K562 (cell line): ENCODE data around the gene CCPG1. TPM values are rescaled to one million over a fixed set of nuclear protein-coding genes. Genes with fewer than 3 reads are reported as not detected.

Experiments used
- ARID2 ChIP-seq: fragments of 450-650 bp; IDR thresholded peaks from 2 replicates; pipeline ENCODE4 v1.6.1; 2017; ENCODE audit warnings: antibody characterized with exemption, mild to moderate bottlenecking
- BCOR ChIP-seq: fragments of 450-650 bp; IDR thresholded peaks from 2 replicates; pipeline ENCODE4 v1.6.1; 2016
- CREM ChIP-seq: IDR thresholded peaks from 2 replicates; pipeline ENCODE4 v1.6.1; 2014; ENCODE audit warnings: antibody characterized with exemption, low read depth
- DIDO1 ChIP-seq: fragments of 450-650 bp; IDR thresholded peaks from 2 replicates; pipeline ENCODE4 v1.6.1; 2016; ENCODE audit warnings: low read depth, missing biosample characterization, missing genetic modification characterization
- FOXP1 ChIP-seq: sonication (generic); formaldehyde crosslinking; IDR thresholded peaks from 2 replicates; pipeline ENCODE4 v1.8.0; 2022; ENCODE audit warnings: mild to moderate bottlenecking, missing genetic modification reagents
- HDAC2 ChIP-seq: fragments of 450-650 bp; IDR thresholded peaks from 2 replicates; pipeline ENCODE4 v1.6.1; 2016; ENCODE audit warnings: mild to moderate bottlenecking
- HMG20A ChIP-seq: fragments of 450-650 bp; formaldehyde crosslinking; conservative IDR thresholded peaks from 2 replicates; pipeline ENCODE4 v1.4.0; 2020; ENCODE audit warnings: mild to moderate bottlenecking, mixed read lengths
- HSF4 ChIP-seq: fragments of 250-450 bp; sonication (Bioruptor Pico); IDR thresholded peaks from 2 replicates; pipeline ENCODE4 v2.1.2; 2022; ENCODE audit warnings: mild to moderate bottlenecking, moderate library complexity, borderline replicate concordance
- MAZ ChIP-seq, 2 experiments: fragments of 450-650 bp in 1 of 2; sonication (generic) in 1 of 2; formaldehyde crosslinking; IDR thresholded peaks in 1 of 2; conservative IDR thresholded peaks in 1 of 2; 2 replicates each; pipeline versions ENCODE4 v1.4.0 to v1.5.0; 2020; ENCODE audit warnings: mild to moderate bottlenecking in 1 of 2, missing genetic modification reagents in 1 of 2
- MCM5 ChIP-seq: fragments of 450-650 bp; IDR thresholded peaks from 2 replicates; pipeline ENCODE4 v1.6.1; 2016; ENCODE audit warnings: low read depth
- NCOA4 ChIP-seq: fragments of 450-650 bp; IDR thresholded peaks from 2 replicates; pipeline ENCODE4 v1.6.1; 2018; ENCODE audit warnings: mild to moderate bottlenecking; ENCODE audit not compliant: partially characterized antibody
- NONO ChIP-seq, 2 experiments: fragments of 200-400 bp in 1 of 2; fragments of 450-650 bp in 1 of 2; formaldehyde crosslinking in 1 of 2; IDR thresholded peaks; 2 replicates each; pipeline ENCODE4 v1.6.1; 2017; ENCODE audit warnings: low read depth in 2 of 2, mild to moderate bottlenecking in 2 of 2, moderate library complexity in 2 of 2, low read length in 1 of 2
- PTRF ChIP-seq: fragments of 450-650 bp; IDR thresholded peaks from 2 replicates; pipeline ENCODE4 v1.6.1; 2016; ENCODE audit warnings: mild to moderate bottlenecking, missing genetic modification characterization, missing compliant biosample characterization
- SP1 ChIP-seq: sonication (generic); formaldehyde crosslinking; IDR thresholded peaks from 2 replicates; pipeline ENCODE4 v1.8.1; 2022; ENCODE audit warnings: mild to moderate bottlenecking, missing genetic modification reagents
- SRF ChIP-seq, 2 experiments: fragments of 250-450, 450-650 bp in 1 of 2; sonication (Bioruptor Pico) in 1 of 2; sonication (generic) in 1 of 2; formaldehyde crosslinking; IDR thresholded peaks; 2 replicates each; pipeline versions ENCODE4 v1.5.0 to v1.5.1; 2020 to 2022; ENCODE audit warnings: mild to moderate bottlenecking in 1 of 2, missing genetic modification reagents in 1 of 2
- TBL1XR1 ChIP-seq, 2 experiments: IDR thresholded peaks; 2 replicates each; pipeline ENCODE4 v1.6.1; 2012; ENCODE audit warnings: improper control_type of control experiment in 2 of 2, low read length in 2 of 2, mild to moderate bottlenecking in 1 of 2
- ZNF586 ChIP-seq: fragments of 450-650 bp; formaldehyde crosslinking; conservative IDR thresholded peaks from 2 replicates; pipeline ENCODE4 v1.4.0; 2020; ENCODE audit warnings: mild to moderate bottlenecking, moderate library complexity
- ZNF695 ChIP-seq: fragments of 450-650 bp; formaldehyde crosslinking; IDR thresholded peaks from 2 replicates; pipeline ENCODE4 v1.4.0; 2020; ENCODE audit warnings: mild to moderate bottlenecking, moderate library complexity
- ZNF696 ChIP-seq: fragments of 250-450 bp; sonication (Bioruptor Pico); conservative IDR thresholded peaks from 2 replicates; pipeline ENCODE4 v1.4.0; 2020; ENCODE audit warnings: mild to moderate bottlenecking, moderate library complexity
- ZNF766 ChIP-seq: fragments of 200-800 bp; sonication (Bioruptor generic); conservative IDR thresholded peaks from 2 replicates; pipeline ENCODE4 v1.6.1; 2016; ENCODE audit warnings: missing genetic modification characterization, missing compliant biosample characterization
- polyA plus RNA-seq, 8 experiments: library from polyadenylated mRNA; depleted of rRNA in 4 of 8; stranded (reverse) in 5 of 8; unstranded in 3 of 8; fragments of >200 nt; fragmentation: Nextera tagmentation in 2 of 8; fragmentation: Illumina TruSeq in 1 of 8; extraction: Ambion mirVana in 2 of 8; extraction: Trizol in 1 of 8; gene quantifications; 2 replicates each; pipeline versions ENCODE4 v1.2.1 to v1.2.3, GENCODE V29; 2011 to 2014; ENCODE audit warnings: inconsistent platforms in 1 of 8, missing spikeins in 1 of 8
- total RNA-seq, 7 experiments: library from RNA; depleted of rRNA in 6 of 7; stranded (reverse); fragments of >200 nt in 6 of 7; fragmentation: Illumina TruSeq in 2 of 7; extraction: Trizol in 2 of 7; gene quantifications; 2 replicates each; pipeline versions ENCODE4 v1.2.1 to v1.2.3, GENCODE V29; 2011 to 2021; ENCODE audit warnings: low replicate concordance in 1 of 7
- TF ChIP-seq, protein P1 (sequence below), 2 experiments: fragments of 200-800 bp in 1 of 2; sonication (Bioruptor generic) in 1 of 2; sonication (generic) in 1 of 2; formaldehyde crosslinking in 1 of 2; IDR thresholded peaks in 1 of 2; conservative IDR thresholded peaks in 1 of 2; 2 replicates each; pipeline versions ENCODE4 v1.5.0 to v1.6.1; 2016 to 2020; ENCODE audit warnings: missing compliant biosample characterization in 1 of 2, missing genetic modification characterization in 1 of 2, missing genetic modification reagents in 1 of 2
- TF ChIP-seq, protein P2 (sequence below): fragments of 250-450 bp; sonication (Bioruptor Pico); IDR thresholded peaks from 2 replicates; pipeline ENCODE4 v1.4.0; 2020; ENCODE audit warnings: mild to moderate bottlenecking
- TF ChIP-seq, protein P3 (sequence below): fragments of 450-650 bp; formaldehyde crosslinking; IDR thresholded peaks from 2 replicates; pipeline ENCODE4 v1.4.0; 2020; ENCODE audit warnings: mild to moderate bottlenecking, moderate library complexity
- TF ChIP-seq, protein P4 (sequence below): sonication (generic); formaldehyde crosslinking; IDR thresholded peaks from 2 replicates; pipeline ENCODE4 v1.8.1; 2023; ENCODE audit warnings: mild to moderate bottlenecking, missing genetic modification reagents

Gene CCPG1
- total and polyA plus RNA-seq, 9 of the 15 experiments (the other 6 are each of a cell fraction or from before 2014, with no cell fraction given): 33.0 to 54.9 (median 41.1) TPM

DNA sequence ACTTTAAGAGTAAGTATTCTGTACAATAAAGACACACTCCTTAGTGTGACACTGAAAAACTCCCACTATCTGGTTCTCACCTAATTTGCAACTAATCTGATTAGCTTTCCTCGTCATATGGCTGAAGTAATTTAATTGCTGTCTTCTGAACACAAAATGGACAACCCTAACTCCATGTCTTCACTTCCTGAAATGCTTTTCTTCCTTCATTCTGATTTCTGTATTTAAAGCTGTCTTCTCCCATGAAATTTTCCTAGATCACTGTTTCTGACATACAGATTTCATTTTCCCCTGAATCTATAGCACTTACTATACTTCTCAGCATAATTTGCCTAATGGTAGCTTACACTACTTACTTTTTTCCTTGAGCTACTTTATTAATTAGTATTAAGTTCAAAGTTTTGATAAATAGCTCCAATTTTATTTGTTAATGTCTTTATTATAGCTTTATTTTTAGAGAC lies 6.3 kb downstream of the CCPG1 start (continued):
- TF ChIP-seq, protein P1, sequence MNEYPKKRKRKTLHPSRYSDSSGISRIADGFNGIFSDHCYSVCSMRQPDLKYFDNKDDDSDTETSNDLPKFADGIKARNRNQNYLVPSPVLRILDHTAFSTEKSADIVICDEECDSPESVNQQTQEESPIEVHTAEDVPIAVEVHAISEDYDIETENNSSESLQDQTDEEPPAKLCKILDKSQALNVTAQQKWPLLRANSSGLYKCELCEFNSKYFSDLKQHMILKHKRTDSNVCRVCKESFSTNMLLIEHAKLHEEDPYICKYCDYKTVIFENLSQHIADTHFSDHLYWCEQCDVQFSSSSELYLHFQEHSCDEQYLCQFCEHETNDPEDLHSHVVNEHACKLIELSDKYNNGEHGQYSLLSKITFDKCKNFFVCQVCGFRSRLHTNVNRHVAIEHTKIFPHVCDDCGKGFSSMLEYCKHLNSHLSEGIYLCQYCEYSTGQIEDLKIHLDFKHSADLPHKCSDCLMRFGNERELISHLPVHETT (CRISPR knock-in tag; conservative IDR thresholded peaks at IDR 0.05 in 1 of 2, IDR thresholded peaks at IDR 0.05 in 1 of 2): peak in 1 of 2 experiments; percentile 77; a peak in 1 of 4 replicates
- no peak for TF ChIP-seq ZNF695 (CRISPR knock-in tag)
- TF ChIP-seq, protein P2, sequence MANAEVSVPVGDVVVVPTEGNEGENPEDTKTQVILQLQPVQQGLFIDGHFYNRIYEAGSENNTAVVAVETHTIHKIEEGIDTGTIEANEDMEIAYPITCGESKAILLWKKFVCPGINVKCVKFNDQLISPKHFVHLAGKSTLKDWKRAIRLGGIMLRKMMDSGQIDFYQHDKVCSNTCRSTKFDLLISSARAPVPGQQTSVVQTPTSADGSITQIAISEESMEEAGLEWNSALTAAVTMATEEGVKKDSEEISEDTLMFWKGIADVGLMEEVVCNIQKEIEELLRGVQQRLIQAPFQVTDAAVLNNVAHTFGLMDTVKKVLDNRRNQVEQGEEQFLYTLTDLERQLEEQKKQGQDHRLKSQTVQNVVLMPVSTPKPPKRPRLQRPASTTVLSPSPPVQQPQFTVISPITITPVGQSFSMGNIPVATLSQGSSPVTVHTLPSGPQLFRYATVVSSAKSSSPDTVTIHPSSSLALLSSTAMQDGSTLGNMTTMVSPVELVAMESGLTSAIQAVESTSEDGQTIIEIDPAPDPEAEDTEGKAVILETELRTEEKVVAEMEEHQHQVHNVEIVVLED (CRISPR knock-in tag): peak; percentile 62
- TF ChIP-seq DIDO1 (tag): peak; percentile 76
- no peak for TF ChIP-seq MCM5
- TF ChIP-seq ZNF586: no peak
- no peak for TF ChIP-seq ARID2
- no peak for TF ChIP-seq BCOR
- no peak for TF ChIP-seq ZNF696 (CRISPR knock-in tag)
- no peak for TF ChIP-seq MAZ (CRISPR knock-in tag; conservative IDR thresholded peaks at IDR 0.05 in 1 of 2, IDR thresholded peaks at IDR 0.05 in 1 of 2)
- TF ChIP-seq CREM: no peak
- TF ChIP-seq, protein P3, sequence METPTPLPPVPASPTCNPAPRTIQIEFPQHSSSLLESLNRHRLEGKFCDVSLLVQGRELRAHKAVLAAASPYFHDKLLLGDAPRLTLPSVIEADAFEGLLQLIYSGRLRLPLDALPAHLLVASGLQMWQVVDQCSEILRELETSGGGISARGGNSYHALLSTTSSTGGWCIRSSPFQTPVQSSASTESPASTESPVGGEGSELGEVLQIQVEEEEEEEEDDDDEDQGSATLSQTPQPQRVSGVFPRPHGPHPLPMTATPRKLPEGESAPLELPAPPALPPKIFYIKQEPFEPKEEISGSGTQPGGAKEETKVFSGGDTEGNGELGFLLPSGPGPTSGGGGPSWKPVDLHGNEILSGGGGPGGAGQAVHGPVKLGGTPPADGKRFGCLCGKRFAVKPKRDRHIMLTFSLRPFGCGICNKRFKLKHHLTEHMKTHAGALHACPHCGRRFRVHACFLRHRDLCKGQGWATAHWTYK: peak; percentile 85
- TF ChIP-seq SP1 (CRISPR knock-in tag): no peak
- no peak for TF ChIP-seq HDAC2
- no peak for TF ChIP-seq NONO (IDR thresholded peaks at IDR 0.05; ENCODE audit: low read depth in 2 of 2, low read length in 1 of 2)
- TF ChIP-seq PTRF (tag): peak; percentile 79
- TF ChIP-seq, protein P4, sequence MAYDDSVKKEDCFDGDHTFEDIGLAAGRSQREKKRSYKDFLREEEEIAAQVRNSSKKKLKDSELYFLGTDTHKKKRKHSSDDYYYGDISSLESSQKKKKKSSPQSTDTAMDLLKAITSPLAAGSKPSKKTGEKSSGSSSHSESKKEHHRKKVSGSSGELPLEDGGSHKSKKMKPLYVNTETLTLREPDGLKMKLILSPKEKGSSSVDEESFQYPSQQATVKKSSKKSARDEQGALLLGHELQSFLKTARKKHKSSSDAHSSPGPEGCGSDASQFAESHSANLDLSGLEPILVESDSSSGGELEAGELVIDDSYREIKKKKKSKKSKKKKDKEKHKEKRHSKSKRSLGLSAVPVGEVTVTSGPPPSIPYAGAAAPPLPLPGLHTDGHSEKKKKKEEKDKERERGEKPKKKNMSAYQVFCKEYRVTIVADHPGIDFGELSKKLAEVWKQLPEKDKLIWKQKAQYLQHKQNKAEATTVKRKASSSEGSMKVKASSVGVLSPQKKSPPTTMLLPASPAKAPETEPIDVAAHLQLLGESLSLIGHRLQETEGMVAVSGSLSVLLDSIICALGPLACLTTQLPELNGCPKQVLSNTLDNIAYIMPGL (CRISPR knock-in tag): no peak
- peak; percentile 89 for TF ChIP-seq ZNF766 (CRISPR knock-in tag)
- TF ChIP-seq HMG20A (CRISPR knock-in tag): no peak
- no peak for TF ChIP-seq NCOA4
- peak; percentile 90; the same call in 1 of the 2 replicates for TF ChIP-seq HSF4 (CRISPR knock-in tag)
- no peak for TF ChIP-seq TBL1XR1 (IDR thresholded peaks at IDR 0.05; ENCODE audit: low read length in 2 of 2)
- TF ChIP-seq FOXP1: no peak
- no peak for TF ChIP-seq SRF (CRISPR knock-in tag; IDR thresholded peaks at IDR 0.05)
